NCI-H2029 (cell line): ENCODE measurements around the gene CAMK2A.
"Not testable (repeated sequence)": the region's sequence is repeated elsewhere in the genome, so short reads cannot be mapped to it uniquely, and the experiment has no call there.

Experiments
- DNase-seq: peaks from one replicate; lab custom pipeline; 2025; lab: John Stamatoyannopoulos, UW

The CAMK2A gene

GRCh38 chr5:150236313-150236712 lies 53.3 kb downstream of the CAMK2A start:
- DNase-seq, result no peak

- no peak for DNase-seq
Measured at GRCh38 chr5:150235500-150235854, 54.1 kb downstream of the CAMK2A start.

- DNase-seq, result no peak
Measured at GRCh38 chr5:150234576-150235499, 54.7 kb downstream of the CAMK2A start.

- DNase-seq, result not testable (repeated sequence)
Measured at GRCh38 chr5:150233706-150234105, 55.9 kb downstream of the CAMK2A start.

- no peak for DNase-seq
Measured at GRCh38 chr5:150230842-150231241, 58.7 kb downstream of the CAMK2A start.

- no peak for DNase-seq
Measured at GRCh38 chr5:150229571-150229970, 60.0 kb downstream of the CAMK2A start.

- no peak for DNase-seq
Measured at GRCh38 chr5:150227606-150228273, 61.8 kb downstream of the CAMK2A start.

- DNase-seq, result no peak
Measured at GRCh38 chr5:150227036-150227435, 62.5 kb downstream of the CAMK2A start.

GRCh38 chr5:150224483-150225027 lies 65.0 kb downstream of the CAMK2A start:
- no peak for DNase-seq

GRCh38 chr5:150223474-150223873 lies 66.1 kb downstream of the CAMK2A start:
- no peak for DNase-seq

GRCh38 chr5:150222906-150223305 lies 66.7 kb downstream of the CAMK2A start:
- DNase-seq, result no peak

- no peak for DNase-seq
Measured at GRCh38 chr5:150221471-150221870, 68.1 kb downstream of the CAMK2A start.

- no peak for DNase-seq
Measured at GRCh38 chr5:150219861-150220260, 69.7 kb downstream of the CAMK2A start.

GRCh38 chr5:150219142-150219541 lies 70.4 kb downstream of the CAMK2A start:
- no peak for DNase-seq

GRCh38 chr5:150218693-150219035 lies 70.9 kb downstream of the CAMK2A start:
- no peak for DNase-seq

GRCh38 chr5:150217873-150218692 lies 71.5 kb downstream of the CAMK2A start:
- DNase-seq, result peak; percentile 52

GRCh38 chr5:150217038-150217437 lies 72.5 kb downstream of the CAMK2A start:
- no peak for DNase-seq

- DNase-seq, result no peak
Measured at GRCh38 chr5:150215979-150216944, 73.3 kb downstream of the CAMK2A start.

GRCh38 chr5:150214289-150214688 lies 75.3 kb downstream of the CAMK2A start:
- DNase-seq, result no peak

GRCh38 chr5:150213530-150213929 lies 76.0 kb downstream of the CAMK2A start:
- DNase-seq, result no peak
